Body of pancreas (tissue), 4 donors: ENCODE measurements around the gene RBM38.

ENCODE experiments used
- POLR2A ChIP-seq, 3 donors: fragments of 450-650 bp; IDR thresholded peaks; one replicate each; pipeline ENCODE4 v1.6.1; 2016; ENCODE audit warnings: antibody characterized with exemption in 3 of 3, mild to moderate bottlenecking in 2 of 3
- TF ChIP-seq, protein P1 (sequence below), 7 experiments: fragments of 450-650 bp in 4 of 7; fragments of 200-600 bp in 3 of 7; sonication (generic) in 3 of 7; IDR thresholded peaks; one replicate each; pipeline ENCODE4 v1.5.1; 2016 to 2019; ENCODE audit warnings: antibody characterized with exemption in 7 of 7

DNA sequence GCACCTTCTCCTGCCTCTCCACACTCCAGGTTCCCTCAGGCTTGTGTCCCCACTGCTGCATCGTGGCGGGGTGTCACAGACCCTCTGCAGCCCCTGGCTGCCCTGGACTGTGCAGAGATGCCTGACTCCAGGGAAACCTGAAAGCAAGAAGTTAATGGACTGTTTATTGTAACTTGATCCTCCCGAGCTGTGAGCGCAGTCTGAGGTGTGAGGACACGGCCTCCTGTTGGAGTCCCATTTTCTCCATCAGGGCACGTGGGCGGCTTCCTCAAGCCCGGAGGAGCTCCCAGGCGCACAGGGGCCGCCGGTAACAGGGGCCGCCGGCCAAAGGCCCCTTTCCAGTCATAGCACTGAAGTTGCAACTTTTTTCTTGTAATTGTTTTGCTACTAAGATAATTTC is 16.9 kb downstream of the RBM38 start:
- TF ChIP-seq, protein P1, sequence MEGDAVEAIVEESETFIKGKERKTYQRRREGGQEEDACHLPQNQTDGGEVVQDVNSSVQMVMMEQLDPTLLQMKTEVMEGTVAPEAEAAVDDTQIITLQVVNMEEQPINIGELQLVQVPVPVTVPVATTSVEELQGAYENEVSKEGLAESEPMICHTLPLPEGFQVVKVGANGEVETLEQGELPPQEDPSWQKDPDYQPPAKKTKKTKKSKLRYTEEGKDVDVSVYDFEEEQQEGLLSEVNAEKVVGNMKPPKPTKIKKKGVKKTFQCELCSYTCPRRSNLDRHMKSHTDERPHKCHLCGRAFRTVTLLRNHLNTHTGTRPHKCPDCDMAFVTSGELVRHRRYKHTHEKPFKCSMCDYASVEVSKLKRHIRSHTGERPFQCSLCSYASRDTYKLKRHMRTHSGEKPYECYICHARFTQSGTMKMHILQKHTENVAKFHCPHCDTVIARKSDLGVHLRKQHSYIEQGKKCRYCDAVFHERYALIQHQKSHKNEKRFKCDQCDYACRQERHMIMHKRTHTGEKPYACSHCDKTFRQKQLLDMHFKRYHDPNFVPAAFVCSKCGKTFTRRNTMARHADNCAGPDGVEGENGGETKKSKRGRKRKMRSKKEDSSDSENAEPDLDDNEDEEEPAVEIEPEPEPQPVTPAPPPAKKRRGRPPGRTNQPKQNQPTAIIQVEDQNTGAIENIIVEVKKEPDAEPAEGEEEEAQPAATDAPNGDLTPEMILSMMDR (IDR thresholded peaks at IDR 0.05) = no peak
- no peak for TF ChIP-seq POLR2A (IDR thresholded peaks at IDR 0.05)
